ENCODE results near the gene CC2D1B.

CC2D1B gene

DNA sequence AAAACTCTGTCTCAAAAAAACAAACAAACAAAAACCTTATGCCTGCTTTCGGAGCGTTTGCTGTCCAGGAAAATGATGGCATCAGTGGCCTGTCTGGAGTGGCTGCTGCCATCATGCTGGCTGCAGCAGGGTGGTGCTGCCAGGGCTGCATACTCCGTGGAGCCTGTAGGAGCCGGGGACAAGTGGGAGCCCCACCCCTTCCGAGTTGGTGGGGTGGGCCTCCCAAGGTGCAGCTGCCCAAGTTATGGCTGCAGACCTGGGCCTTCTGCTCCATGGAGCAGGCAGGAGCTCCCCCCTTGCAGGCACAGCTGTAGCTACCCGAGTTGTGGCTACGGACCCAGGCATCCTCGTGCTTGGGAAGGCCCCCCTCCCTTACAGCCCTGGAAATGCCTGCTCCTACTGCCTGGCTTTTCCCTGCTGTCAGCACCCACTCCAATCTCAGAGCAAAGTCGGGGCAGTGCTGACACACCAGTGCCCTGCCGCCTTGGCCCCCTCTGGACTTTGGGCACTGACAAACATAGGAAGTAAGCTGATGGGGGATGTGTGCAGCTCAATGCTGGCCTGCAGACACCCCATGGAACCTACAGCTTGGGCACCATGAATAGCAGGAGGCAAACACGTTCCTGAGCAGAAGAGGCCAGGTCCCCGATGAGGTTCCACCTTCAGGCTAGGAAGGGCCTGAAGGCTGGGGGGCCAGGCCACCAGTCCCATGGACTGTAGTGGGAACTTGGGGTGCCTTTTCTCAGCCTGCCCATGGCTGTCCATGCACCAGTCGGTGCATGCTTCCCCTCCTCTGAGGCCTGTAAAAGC is 60.4 kb downstream of the CC2D1B start:
- DNase-seq, result no peak
